Fibroblast of pulmonary artery (primary cell): ENCODE results near the gene NTM.

Source experiments
- DNase-seq: peaks from one replicate; pipeline ENCODE4 v3.0.0-alpha.2; 2010; ENCODE audit warnings: low read depth
- H3K4me3 ChIP-seq: replicated peaks from 2 replicates; pipeline ENCODE4 v1.5.1; 2011; ENCODE audit warnings: low read depth, mild to moderate bottlenecking, control low read depth, low read length, moderate library complexity
- CTCF ChIP-seq: IDR thresholded peaks from 2 replicates; pipeline ENCODE4 v1.5.1; 2011; ENCODE audit warnings: mild to moderate bottlenecking, control low read depth, low read length, inconsistent platforms; ENCODE audit errors: missing control alignments

NTM gene

GRCh38 chr11:131629925-131630540, 259.6 kb downstream of the NTM start:
- H3K4me3 ChIP-seq: no peak overlapping the region
- no peak for DNase-seq
- TF ChIP-seq CTCF: no peak

- no peak overlapping the region for H3K4me3 ChIP-seq
- TF ChIP-seq CTCF: no peak
- DNase-seq: no peak
These were observed 262.6 kb downstream of the NTM start for GRCh38 chr11:131632971-131633370.

- no peak for DNase-seq
- no peak overlapping the region for H3K4me3 ChIP-seq
- no peak for TF ChIP-seq CTCF
These were observed 263.7 kb downstream of the NTM start for GRCh38 chr11:131633921-131634715.

- no peak for TF ChIP-seq CTCF
- H3K4me3 ChIP-seq: no peak overlapping the region
- DNase-seq: no peak
These were observed 267.2 kb downstream of the NTM start for GRCh38 chr11:131637469-131638175.

GRCh38 chr11:131638889-131639288, 268.5 kb downstream of the NTM start:
- no peak for DNase-seq
- TF ChIP-seq CTCF: no peak
- no peak overlapping the region for H3K4me3 ChIP-seq

- DNase-seq: no peak
- TF ChIP-seq CTCF: no peak
- H3K4me3 ChIP-seq: no peak overlapping the region
These were observed 269.9 kb downstream of the NTM start for GRCh38 chr11:131640320-131640719.
